ENCODE results near the gene TFAP2D.

Gene TFAP2D

DNA sequence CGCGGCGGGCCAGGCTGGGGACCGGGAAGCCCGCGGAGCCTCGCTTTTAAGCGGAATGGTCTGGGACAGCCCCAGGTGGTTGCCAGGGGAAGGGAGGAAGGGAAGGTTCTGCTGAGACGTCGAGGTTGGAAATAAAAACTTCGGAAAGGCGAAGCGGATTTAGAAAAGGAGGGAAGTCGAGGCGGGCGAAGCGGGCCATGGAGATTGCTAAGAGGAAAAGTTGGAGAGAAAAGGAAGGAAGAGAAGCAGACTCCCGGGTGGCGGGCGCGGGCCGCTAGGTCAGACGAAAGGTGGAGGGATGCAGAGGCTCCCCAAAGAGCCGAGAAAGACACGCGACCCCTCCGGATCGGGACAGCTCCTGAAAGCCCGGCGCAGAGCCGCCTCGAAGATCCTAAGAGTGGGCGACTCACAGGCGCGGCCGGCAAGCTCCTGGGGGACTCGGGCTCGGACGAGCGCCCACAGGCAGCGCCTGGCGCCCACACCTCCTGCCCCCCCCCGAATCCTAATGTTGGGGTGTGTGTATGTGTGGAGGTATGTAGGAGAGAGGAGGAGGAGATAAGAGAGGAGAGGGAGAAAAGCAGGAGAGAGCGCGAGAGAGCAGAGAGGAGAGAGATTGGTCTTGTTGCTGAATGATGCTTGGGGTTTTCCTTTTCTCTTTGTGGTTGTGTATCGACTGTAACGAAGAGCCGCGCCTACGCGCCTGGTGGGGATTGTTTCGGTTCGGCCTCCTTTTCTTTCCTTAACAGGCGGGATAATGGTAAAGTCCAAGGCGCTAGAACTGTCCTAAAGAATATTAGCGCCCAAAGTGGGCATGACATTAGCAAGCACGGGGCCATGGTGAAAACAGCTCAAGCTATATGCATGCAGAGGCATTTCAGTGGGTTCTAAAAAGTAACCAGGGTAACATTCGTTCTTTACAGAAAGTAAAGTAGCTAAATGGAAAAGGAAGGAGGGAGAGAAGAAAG, 106.9 kb downstream of the TFAP2D start:
- no peak for DNase-seq

GRCh38 chr6:50820869-50821264, 107.5 kb downstream of the TFAP2D start:
- DNase-seq, result no peak

DNA sequence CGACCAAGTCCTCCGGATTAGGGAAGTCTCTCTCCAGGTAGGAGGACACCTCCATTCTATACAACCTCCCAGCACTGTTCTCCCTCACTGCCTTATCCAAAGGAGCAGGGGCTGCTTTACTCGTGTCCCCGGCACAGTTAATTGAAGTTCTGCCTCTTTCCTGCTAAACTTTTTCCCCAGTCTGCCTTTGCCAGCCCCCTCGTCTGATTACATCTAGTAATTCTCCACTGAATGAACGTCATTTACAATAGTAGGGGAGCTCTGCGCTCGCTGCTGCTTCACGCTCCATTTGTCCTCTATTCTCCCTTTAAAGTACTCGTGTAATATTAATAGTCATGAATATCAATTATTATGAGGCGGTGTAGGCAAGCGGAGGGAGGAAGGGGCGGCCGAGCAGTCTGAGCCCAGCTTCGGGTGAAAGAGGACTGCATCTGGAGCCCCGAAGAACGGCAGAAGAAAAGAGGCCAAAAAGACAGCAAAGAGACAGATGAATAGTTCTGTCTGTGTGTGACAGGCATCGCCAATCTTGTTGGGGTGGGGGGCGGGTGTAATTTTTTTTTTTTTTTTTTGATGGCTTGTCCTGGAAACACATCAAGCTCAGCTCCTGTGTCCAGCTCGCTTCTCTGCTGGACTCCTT, 108.2 kb downstream of the TFAP2D start:
- DNase-seq, result no peak

GRCh38 chr6:50822078-50822476, 108.8 kb downstream of the TFAP2D start:
- DNase-seq, result no peak
